ENCODE measurements around the gene NRSN1. TPM values are rescaled to one million over a fixed set of nuclear protein-coding genes. Genes with fewer than 3 reads are reported as not detected.

Gene NRSN1
- total and polyA plus RNA-seq, 3 experiments from 2014 or later, result not detected

GRCh38 chr6:24154121-24154520, 28.1 kb downstream of the NRSN1 start:
- Mint-ChIP-seq H3K27me3 (peaks cover 3 to 18% of the 10 kb centered on the region in 2 donors), H3K27ac (no peak overlapping the region), H3K4me1 (no peaks in the 10 kb centered on the region), H3K36me3 (no peaks in the 10 kb centered on the region), H3K4me3 (no peak overlapping the region), H3K9me3 (peaks cover 0 to 5% (median 0%) of the 10 kb centered on the region in 5 donors)
- no peak overlapping the region for H3K27ac ChIP-seq (ENCODE audit: low read depth, low read length)
- H3K4me1 ChIP-seq (ENCODE audit: insufficient read depth, low read length), result no peaks in the 10 kb centered on the region
- H3K4me3 ChIP-seq (ENCODE audit: low read length), result no peak overlapping the region
- ChIA-PET CTCF (no interaction called here), POLR2A (no interaction called here)
- DNase-seq, result no peak
- H3K36me3 ChIP-seq (ENCODE audit: insufficient read depth, low read length), result no peaks in the 10 kb centered on the region
- no peaks in the 10 kb centered on the region for H3K9me3 ChIP-seq (ENCODE audit: low read length)
- H3K27me3 ChIP-seq (ENCODE audit: insufficient read depth, low read length, poor library complexity, severe bottlenecking), result no peaks in the 10 kb centered on the region

GRCh38 chr6:24157886-24158285, 31.9 kb downstream of the NRSN1 start:
- H3K4me1 ChIP-seq (ENCODE audit: insufficient read depth, low read length), result no peaks in the 10 kb centered on the region
- POLR2A ChIA-PET, result no interaction called here
- H3K4me3 ChIP-seq (ENCODE audit: low read length), result no peak overlapping the region
- H3K36me3 Mint-ChIP-seq, result no peaks in the 10 kb centered on the region
- CTCF ChIA-PET, result no interaction called here
- H3K27me3 ChIP-seq (ENCODE audit: insufficient read depth, low read length, poor library complexity, severe bottlenecking), result no peaks in the 10 kb centered on the region
- H3K27ac ChIP-seq (ENCODE audit: low read depth, low read length), result no peak overlapping the region
- no peak overlapping the region for H3K4me3 Mint-ChIP-seq
- no peaks in the 10 kb centered on the region for H3K9me3 ChIP-seq (ENCODE audit: low read length)
- peaks cover 0 to 3% (median 0%) of the 10 kb centered on the region in 5 donors for H3K9me3 Mint-ChIP-seq
- no peak overlapping the region for H3K27ac Mint-ChIP-seq
- peaks cover 0 to 12% of the 10 kb centered on the region in 2 donors for H3K27me3 Mint-ChIP-seq
- H3K36me3 ChIP-seq (ENCODE audit: insufficient read depth, low read length), result no peaks in the 10 kb centered on the region
- H3K4me1 Mint-ChIP-seq, result no peaks in the 10 kb centered on the region
- no peak for DNase-seq

- Histone ChIP-seq H3K27me3 (ENCODE audit: insufficient read depth, low read length, poor library complexity, severe bottlenecking) (no peaks in the 10 kb centered on the region), H3K4me3 (ENCODE audit: low read length) (no peak overlapping the region), H3K4me1 (ENCODE audit: insufficient read depth, low read length) (no peaks in the 10 kb centered on the region), H3K27ac (ENCODE audit: low read depth, low read length) (no peak overlapping the region), H3K36me3 (ENCODE audit: insufficient read depth, low read length) (no peaks in the 10 kb centered on the region), H3K9me3 (ENCODE audit: low read length) (no peaks in the 10 kb centered on the region)
- Mint-ChIP-seq H3K27ac (no peak overlapping the region), H3K27me3 (peaks cover 2 to 9% of the 10 kb centered on the region in 2 donors), H3K9me3 (peaks cover 0 to 4% (median 0%) of the 10 kb centered on the region in 5 donors), H3K36me3 (no peaks in the 10 kb centered on the region), H3K4me1 (no peaks in the 10 kb centered on the region), H3K4me3 (no peak overlapping the region)
- ChIA-PET CTCF (no interaction called here), POLR2A (no interaction called here)
- DNase-seq, result no peak
These were observed 57.6 kb downstream of the NRSN1 start for GRCh38 chr6:24183584-24183983.

- no peak for DNase-seq
- Mint-ChIP-seq H3K27ac (peak overlapping the region in 1 of 8 donors; percentile 24), H3K9me3 (peaks cover 0 to under 1% (median 0%) of the 10 kb centered on the region in 5 donors), H3K36me3 (no peaks in the 10 kb centered on the region), H3K4me1 (no peaks in the 10 kb centered on the region), H3K4me3 (no peak overlapping the region), H3K27me3 (peaks cover 2 to 14% of the 10 kb centered on the region in 2 donors)
- CTCF ChIA-PET, result no interaction called here
- no peaks in the 10 kb centered on the region for H3K27me3 ChIP-seq (ENCODE audit: insufficient read depth, low read length, poor library complexity, severe bottlenecking)
- POLR2A ChIA-PET, result no interaction called here
- no peak overlapping the region for H3K27ac ChIP-seq (ENCODE audit: low read depth, low read length)
- no peaks in the 10 kb centered on the region for H3K36me3 ChIP-seq (ENCODE audit: insufficient read depth, low read length)
- H3K4me3 ChIP-seq (ENCODE audit: low read length), result no peak overlapping the region
- no peaks in the 10 kb centered on the region for H3K4me1 ChIP-seq (ENCODE audit: insufficient read depth, low read length)
- no peaks in the 10 kb centered on the region for H3K9me3 ChIP-seq (ENCODE audit: low read length)
These were observed 60.3 kb downstream of the NRSN1 start for GRCh38 chr6:24186349-24186748.

GRCh38 chr6:24187965-24188577, 62.1 kb downstream of the NRSN1 start:
- Histone ChIP-seq H3K27ac (ENCODE audit: low read depth, low read length) (no peak overlapping the region), H3K27me3 (ENCODE audit: insufficient read depth, low read length, poor library complexity, severe bottlenecking) (no peaks in the 10 kb centered on the region), H3K36me3 (ENCODE audit: insufficient read depth, low read length) (no peaks in the 10 kb centered on the region), H3K4me3 (ENCODE audit: low read length) (no peak overlapping the region), H3K4me1 (ENCODE audit: insufficient read depth, low read length) (no peaks in the 10 kb centered on the region), H3K9me3 (ENCODE audit: low read length) (no peaks in the 10 kb centered on the region)
- H3K27me3 Mint-ChIP-seq, result peaks cover 4 to 17% of the 10 kb centered on the region in 2 donors
- POLR2A ChIA-PET, result no interaction called here
- no peaks in the 10 kb centered on the region for H3K9me3 Mint-ChIP-seq
- CTCF ChIA-PET, result no interaction called here
- H3K36me3 Mint-ChIP-seq, result no peaks in the 10 kb centered on the region
- no peak for DNase-seq
- H3K4me1 Mint-ChIP-seq, result no peaks in the 10 kb centered on the region
- no peak overlapping the region for H3K4me3 Mint-ChIP-seq
- H3K27ac Mint-ChIP-seq, result no peak overlapping the region

GRCh38 chr6:24188578-24189080, 62.6 kb downstream of the NRSN1 start:
- H3K9me3 ChIP-seq (ENCODE audit: low read length), result no peaks in the 10 kb centered on the region
- Mint-ChIP-seq H3K4me3 (no peak overlapping the region), H3K27ac (no peak overlapping the region), H3K9me3 (no peaks in the 10 kb centered on the region), H3K36me3 (no peaks in the 10 kb centered on the region), H3K27me3 (peaks cover 4 to 17% of the 10 kb centered on the region in 2 donors), H3K4me1 (no peaks in the 10 kb centered on the region)
- no peak for DNase-seq
- ChIA-PET POLR2A (no interaction called here), CTCF (no interaction called here)
- H3K4me1 ChIP-seq (ENCODE audit: insufficient read depth, low read length), result no peaks in the 10 kb centered on the region
- H3K36me3 ChIP-seq (ENCODE audit: insufficient read depth, low read length), result no peaks in the 10 kb centered on the region
- H3K27me3 ChIP-seq (ENCODE audit: insufficient read depth, low read length, poor library complexity, severe bottlenecking), result no peaks in the 10 kb centered on the region
- H3K27ac ChIP-seq (ENCODE audit: low read depth, low read length), result no peak overlapping the region
- H3K4me3 ChIP-seq (ENCODE audit: low read length), result no peak overlapping the region

- CTCF ChIA-PET, result no interaction called here
- H3K27me3 Mint-ChIP-seq, result peaks cover 4 to 24% of the 10 kb centered on the region in 2 donors
These were observed 65.3 kb downstream of the NRSN1 start for GRCh38 chr6:24191346-24191745.

GRCh38 chr6:24193364-24193763, 67.3 kb downstream of the NRSN1 start:
- Histone ChIP-seq H3K9me3 (ENCODE audit: low read length) (no peaks in the 10 kb centered on the region), H3K27ac (ENCODE audit: low read depth, low read length) (no peak overlapping the region), H3K36me3 (ENCODE audit: insufficient read depth, low read length) (no peaks in the 10 kb centered on the region), H3K4me3 (ENCODE audit: low read length) (no peak overlapping the region), H3K27me3 (ENCODE audit: insufficient read depth, low read length, poor library complexity, severe bottlenecking) (no peaks in the 10 kb centered on the region), H3K4me1 (ENCODE audit: insufficient read depth, low read length) (no peaks in the 10 kb centered on the region)
- CTCF ChIA-PET, result no interaction called here
- Mint-ChIP-seq H3K27me3 (peaks cover 9 to 25% of the 10 kb centered on the region in 2 donors), H3K4me1 (no peaks in the 10 kb centered on the region), H3K4me3 (no peak overlapping the region), H3K27ac (no peak overlapping the region), H3K9me3 (no peaks in the 10 kb centered on the region), H3K36me3 (no peaks in the 10 kb centered on the region)
- no peak for DNase-seq
- POLR2A ChIA-PET, result no interaction called here

More at GRCh38 chr6:24191346-24191745, 65.3 kb downstream of the NRSN1 start:
- H3K4me3 Mint-ChIP-seq, result no peak overlapping the region
- Histone ChIP-seq H3K9me3 (ENCODE audit: low read length) (no peaks in the 10 kb centered on the region), H3K4me3 (ENCODE audit: low read length) (no peak overlapping the region), H3K27me3 (ENCODE audit: insufficient read depth, low read length, poor library complexity, severe bottlenecking) (no peaks in the 10 kb centered on the region), H3K4me1 (ENCODE audit: insufficient read depth, low read length) (no peaks in the 10 kb centered on the region), H3K27ac (ENCODE audit: low read depth, low read length) (no peak overlapping the region), H3K36me3 (ENCODE audit: insufficient read depth, low read length) (no peaks in the 10 kb centered on the region)
- no peaks in the 10 kb centered on the region for H3K36me3 Mint-ChIP-seq
- no peak for DNase-seq
- POLR2A ChIA-PET, result no interaction called here
- H3K9me3 Mint-ChIP-seq, result no peaks in the 10 kb centered on the region
- H3K27ac Mint-ChIP-seq, result no peak overlapping the region
- no peaks in the 10 kb centered on the region for H3K4me1 Mint-ChIP-seq
